Stimulated activated CD4-positive, alpha-beta T cell treated with anti-CD3 and anti-CD28 coated beads, Interleukin-1b, Interleukin-23, amount 100 ng/mL, for 1 hour (primary cell): Measurements from ENCODE around the gene FLOT1.
"Not testable (repeated sequence)": the region's sequence is repeated elsewhere in the genome, so short reads cannot be mapped to it uniquely, and the experiment has no call there.

Experiments used
- DNase-seq, 2 donors: peaks; one replicate each; pipeline ENCODE4 v3.0.0-alpha.2; 2020; ENCODE audit warnings: low read depth in 2 of 2

Gene FLOT1

DNA sequence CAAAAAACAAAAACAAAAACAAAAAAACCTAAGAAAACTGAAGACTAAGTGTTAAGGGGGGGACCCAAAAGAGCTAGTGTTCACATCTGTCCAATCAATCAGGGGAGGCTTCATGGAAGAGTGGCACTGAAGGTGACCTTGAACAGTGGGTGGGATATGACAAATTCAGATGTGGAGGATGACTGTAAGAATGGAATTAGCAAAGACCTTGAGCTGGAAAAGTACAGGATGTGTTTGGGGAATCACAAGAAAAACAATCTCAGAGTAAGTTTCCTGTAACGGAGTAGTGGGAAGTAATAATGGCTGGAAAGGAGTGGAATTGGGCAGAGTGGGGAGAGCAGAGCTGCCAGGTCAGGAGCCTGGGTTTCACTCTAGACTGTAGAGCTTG, 4.8 kb upstream of the FLOT1 start:
- DNase-seq = no peak

DNA sequence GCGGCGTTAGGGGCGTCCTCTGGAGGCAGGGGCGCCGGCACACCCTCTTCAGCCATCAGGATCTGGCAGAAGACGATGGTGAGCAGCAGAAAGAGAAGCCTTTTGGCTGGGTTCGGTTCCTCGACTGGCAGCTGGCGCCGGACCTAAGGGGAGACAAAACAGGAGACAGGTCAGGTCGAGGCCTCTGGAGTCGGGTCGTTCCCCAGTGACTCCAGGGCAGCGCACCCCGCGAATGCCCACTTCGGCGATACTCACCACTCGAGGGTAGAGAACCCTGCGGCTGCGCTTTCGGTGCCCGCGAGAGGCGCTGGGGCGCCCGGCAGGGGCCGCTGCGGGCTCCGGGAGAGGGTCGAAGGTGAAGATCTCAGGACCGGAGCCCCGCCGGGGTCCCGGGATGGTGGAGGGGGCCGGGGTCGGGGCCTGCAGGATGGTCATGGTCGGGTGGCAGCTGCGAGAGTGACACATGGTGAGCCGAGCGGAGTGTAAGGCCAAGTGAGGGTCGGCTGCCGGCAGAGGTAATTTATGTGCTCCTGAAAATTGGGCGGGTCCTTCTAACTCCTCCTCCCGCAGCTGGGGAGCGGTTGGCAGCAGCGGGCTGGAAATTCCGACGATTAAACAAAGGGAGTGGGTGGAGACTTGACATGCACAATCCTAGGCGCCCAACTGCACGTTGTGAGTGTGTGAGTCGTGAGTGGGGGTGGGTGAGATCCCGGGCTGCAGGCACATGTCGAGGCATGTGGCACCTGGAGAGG, 1.7 kb upstream of the FLOT1 start, which contains the start of gene IER3:
IER3 (minus strand) TSS at position 494 of the 752 bp plus-strand sequence; CDS start at position 465, 29 bp downstream.
- DNase-seq = peak; percentile 52 to 87

DNA sequence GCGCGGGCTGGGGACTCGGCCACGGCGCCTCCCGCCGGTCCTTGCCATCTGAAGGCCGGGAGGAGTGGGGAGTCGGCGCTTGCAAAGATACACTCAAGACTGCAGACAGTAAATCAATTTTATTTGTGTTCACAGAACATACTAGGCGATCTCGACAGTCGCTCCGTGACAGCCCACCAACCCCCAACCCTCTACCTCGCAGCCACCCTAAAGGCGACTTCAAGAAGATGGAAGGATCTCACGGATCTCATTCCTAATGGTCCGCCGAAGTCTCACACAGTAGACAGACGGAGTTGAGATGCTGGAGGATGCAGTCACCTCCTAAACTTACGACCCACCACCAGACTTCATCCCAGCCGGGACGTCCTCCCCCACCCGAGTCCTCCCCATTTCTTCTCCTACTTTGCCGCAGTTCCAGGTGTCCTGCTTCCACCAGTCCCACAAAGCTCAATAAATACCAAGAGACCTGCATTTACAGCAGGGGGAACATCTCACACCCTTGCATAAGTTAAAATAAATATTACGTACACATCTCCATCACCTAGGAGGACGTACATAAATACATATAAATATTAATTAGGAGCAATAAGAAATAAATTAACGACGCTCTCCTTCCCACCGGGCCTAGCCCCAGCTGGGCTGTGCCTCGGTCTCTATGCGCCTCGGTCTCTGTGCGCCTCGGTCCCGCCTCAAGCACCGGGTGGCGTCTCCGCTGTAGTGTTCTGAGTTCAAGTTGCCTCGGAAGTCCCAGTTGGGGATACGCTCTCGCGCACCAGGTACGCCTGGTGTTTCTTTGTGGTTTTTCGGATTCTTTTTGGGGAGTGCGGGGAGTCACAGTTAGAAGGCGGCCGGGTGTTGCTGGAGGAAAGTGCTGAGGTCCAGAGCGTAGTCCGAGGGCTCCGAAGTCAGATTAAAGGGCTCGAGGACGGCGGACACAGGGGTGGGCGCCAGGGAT, 889 bp upstream of the FLOT1 start:
- DNase-seq = no peak

DNA sequence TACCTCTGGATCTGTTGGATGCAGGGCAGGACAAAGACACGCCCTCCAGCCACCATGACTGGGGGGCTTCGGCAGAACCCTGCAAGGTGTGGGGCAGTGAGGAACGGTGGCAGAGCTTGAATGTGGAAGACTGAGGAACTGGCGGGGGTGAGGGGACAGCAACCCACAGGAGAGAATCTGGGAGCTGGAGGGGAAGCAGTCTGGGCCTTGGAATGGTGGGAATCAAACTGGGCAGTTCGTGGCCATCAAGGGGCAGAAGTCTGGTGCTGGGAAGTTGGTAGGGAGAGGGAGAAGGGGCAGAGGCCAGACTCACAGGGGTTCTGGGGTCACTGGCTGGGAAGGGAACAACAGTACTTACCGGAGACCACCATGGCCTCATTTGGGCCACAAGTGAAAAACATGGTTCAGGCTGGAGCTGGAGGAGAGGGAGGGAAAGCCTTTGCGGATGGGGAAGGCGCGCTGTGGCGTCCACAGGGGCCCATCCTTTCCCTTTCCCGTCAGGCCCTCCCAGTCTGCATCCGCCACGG, 635 bp downstream of the FLOT1 start:
- DNase-seq = no peak

DNA sequence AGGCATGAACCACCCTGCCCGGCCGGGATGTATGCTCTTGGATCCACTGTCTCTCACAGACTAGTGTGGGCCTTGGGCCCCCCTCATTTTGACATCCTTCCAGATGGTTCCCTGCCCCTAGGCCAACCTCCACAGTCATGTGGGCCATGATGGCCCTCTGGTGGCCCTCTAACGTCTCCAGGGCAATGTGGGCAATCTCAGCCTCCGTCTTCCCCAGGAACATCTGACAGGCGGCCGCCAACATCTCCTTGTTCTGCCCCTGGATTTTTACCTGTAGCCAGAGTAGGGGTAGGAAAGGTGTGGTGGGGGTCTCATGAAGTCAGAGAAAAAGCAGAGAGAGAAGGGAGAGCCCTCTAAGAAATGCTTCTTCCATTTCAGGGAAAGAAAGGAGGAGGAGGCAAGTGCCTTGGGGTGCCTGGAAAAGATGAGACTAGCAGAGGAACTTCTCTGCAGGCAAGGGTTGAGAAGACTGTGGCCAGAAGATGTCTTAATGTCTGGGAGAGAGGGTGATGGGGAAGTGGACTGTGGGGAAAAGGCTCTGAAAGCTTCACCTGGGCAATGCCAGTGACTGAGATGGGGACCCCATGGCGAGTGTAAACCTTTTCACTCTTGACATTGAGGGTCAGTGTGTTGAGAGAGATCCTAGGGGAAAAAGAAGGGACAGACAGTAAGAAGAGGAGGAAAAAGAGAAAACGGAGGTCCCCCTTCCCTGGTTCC, 1.3 kb downstream of the FLOT1 start:
- no peak for DNase-seq

DNA sequence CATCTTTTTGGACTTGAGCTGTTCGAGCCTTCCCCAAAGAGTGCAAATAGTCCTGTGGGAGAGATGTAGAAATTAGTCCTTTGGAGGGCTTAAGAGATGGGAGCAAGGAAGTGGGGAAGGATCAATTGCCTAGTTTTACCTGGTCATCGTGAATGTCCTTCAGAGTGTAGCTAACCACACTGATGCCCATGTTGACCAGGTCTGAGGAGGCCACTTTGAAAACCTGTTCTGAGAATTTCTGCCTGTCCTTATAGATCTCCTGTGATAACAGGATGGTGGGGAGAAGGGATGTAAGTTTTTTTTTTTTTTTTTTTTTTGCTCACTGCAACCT, 2.0 kb downstream of the FLOT1 start:
- no peak for DNase-seq

DNA sequence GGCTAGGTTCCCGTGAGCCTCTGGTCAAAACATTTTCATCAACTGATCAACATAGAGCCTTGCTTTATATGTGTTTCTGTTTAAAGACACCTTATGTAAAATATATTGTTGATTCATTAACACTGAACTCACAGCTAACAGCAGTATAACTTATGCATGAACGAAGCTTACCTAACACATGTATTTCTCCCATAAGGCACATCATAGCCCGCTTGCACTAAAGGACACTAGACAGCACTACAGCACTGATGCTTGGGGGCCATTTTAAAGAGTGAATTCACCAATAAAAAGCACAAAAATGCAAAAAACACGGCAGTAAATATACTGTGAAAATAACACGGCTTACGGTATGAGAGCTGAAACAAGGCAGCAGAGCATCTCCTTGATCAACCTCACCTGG, 4.0 kb downstream of the FLOT1 start:
- DNase-seq = no peak

DNA sequence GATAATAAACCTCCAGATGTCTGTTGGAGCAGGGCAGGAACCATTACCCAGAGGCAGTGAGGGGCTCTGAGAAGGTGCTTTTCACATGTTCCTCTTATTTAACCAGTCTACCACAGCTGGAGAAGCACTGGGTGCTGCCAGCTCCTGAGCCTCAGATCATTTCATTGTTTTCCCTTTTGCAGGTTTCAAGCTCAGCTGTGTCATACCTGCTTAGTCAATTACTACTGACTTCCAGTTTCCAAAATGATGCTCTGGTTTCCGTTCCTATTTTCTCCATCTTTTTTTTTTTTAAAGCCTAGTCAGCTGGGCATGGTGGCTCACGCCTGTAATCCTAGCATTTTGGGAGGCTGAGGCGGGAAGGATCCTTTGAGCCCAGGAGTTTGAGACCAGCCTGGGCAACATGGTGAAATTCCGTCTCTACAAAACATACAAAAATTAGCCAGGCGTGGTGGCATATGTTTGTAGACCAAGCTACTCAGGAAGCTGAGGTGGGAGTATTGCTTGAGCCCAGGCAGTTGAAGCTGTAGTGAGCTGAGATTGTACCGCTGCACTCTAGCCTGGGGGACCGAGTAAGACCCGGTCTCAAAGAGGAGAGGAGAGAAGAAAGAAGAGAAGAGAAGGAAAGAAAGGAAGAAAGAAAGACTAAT, 6.7 kb downstream of the FLOT1 start:
- no peak for DNase-seq

DNA sequence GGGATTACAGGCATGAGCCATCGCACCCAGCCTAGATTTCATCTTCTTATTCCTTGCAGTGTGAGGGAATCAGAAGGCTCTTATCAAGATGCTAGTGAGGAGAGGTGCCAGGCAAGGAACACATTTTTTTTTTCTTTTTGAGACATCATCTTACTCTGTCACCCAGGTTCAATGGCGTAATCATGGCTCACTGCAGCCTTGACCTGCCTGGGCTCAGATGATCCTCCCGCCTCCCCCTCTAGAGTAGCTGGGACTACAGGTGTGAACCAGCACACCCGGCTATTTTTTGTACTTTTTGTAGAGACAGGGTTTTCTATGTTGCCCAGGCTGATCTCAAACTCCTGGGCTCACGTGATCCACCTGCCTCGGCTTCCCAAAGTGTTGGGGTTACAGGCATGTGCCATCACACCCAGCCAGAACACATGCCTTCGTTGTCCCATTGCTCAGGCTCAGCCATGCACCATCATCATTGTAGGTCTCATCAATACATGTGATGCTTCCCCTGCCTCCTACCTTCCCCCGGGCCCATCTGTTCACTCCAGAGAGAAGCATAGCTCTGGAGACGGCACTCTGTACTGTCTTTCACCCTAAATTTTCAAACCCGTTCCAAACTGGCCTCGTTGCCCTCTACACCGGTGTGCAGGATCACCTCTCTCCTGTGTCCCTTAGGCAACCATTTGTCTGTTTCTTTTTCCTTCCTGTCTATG, 10.1 kb downstream of the FLOT1 start:
- DNase-seq = no peak

DNA sequence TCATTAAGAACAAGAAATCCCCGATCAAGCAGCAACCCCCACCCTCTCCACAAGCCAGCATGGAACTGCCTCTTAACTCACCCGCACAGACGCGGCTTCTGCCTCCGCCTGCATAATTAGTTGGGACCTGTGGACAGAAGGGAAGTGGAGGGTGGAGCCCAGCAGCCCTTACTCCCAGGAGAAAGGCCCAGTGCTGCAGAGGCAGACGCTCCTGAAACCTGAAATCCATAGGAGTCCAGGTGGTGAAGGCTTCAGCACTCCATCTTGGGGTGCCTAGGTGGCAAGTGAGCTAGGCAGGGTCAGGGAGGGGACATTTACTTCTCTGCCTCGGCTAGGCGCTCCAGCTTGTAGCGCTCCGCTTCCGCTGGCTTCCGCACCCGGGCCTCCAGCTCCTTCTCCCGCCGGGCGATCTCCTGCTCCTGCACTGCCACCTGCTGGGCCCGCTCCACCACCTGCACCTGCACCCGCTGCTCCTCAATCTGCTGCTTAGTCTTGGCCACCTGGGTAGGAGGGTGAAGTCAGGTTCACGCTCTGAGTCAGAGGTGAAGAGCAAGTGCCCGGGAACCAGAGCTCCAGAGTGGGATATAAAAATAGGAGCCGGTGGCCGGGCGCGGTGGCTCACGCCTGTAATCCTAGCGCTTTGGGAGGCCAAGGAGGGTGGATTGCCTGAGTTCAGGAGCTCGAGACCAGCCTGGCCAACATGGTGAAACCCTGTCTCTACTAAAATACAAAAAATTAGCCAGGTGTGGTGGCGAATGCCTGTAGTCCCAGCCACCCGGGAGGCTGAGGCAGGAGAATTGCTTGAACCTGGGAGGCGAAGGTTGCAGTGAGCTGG, 11.7 kb downstream of the FLOT1 start:
- DNase-seq = peak; percentile 69 to 77

DNA sequence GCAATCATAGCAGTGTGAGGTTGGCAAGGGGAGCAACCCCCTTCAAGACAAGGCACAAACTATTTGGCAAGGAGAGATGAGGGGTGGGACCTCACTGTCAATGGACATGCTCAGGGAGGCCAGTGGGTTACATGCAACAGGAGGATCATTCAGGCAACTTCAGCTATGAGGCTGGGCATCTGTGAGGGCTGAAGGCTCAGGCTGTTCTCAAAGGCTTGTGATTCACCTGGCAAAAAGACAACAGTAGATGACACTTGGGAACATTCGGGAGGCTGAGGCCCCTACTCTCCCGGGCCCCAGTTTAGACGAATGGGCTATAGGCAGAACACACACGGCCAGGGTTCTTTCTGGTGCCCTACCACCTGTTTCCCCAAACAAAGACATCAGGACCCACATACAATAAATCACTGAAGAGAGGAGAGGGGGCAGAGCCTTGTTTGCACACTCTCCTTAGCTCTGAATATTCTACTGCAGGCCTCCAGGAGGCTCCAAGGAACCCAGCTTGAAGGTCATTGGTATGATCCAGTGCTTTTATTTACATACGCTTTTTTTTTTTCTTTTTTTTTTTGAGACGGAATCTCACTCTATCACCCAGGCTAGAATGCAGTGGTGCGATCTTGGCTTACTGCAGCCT, 14.4 kb downstream of the FLOT1 start:
- DNase-seq = no peak

DNA sequence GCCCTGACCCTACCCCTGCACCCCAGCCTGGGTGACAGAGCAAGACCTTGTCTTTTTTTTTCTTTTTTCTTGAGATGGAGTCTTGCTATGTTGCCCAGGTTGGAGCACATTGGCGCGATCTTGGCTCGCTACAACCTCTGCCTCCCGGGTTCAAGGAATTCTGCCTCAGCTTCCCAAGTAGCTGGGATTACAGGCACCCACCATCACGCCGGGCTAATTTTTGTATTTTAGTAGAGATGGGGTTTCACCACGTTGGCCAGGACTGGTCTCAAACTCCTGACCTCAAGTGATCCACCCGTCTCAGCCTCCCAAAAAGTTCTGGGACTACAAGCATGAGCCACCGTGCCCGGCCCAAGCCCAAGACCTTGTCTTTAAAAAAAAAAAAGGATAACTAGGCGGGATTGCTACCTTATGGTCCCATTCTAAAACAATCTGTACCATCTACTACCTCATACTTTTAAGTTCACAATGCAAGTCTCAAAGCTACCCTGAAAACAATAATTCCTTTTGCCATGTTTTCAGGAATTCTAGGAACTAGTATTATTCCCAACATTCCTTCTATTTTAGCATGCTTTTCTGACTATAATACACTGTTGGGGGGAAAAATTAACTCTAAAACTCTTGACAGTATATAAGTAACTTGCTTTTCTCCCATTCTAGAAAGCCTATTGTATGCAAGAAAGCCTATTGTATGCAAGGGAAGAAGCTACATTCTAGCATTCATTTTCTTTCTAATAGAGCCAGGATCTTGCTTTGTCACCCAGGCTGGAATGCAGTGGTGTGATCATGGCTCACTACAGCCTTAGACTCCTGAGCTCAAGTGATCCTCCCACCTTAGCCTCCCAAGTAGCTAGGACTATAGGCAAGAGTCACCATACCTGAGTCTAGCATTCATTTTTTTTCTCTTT, 15.7 kb downstream of the FLOT1 start:
- DNase-seq = no peak

DNA sequence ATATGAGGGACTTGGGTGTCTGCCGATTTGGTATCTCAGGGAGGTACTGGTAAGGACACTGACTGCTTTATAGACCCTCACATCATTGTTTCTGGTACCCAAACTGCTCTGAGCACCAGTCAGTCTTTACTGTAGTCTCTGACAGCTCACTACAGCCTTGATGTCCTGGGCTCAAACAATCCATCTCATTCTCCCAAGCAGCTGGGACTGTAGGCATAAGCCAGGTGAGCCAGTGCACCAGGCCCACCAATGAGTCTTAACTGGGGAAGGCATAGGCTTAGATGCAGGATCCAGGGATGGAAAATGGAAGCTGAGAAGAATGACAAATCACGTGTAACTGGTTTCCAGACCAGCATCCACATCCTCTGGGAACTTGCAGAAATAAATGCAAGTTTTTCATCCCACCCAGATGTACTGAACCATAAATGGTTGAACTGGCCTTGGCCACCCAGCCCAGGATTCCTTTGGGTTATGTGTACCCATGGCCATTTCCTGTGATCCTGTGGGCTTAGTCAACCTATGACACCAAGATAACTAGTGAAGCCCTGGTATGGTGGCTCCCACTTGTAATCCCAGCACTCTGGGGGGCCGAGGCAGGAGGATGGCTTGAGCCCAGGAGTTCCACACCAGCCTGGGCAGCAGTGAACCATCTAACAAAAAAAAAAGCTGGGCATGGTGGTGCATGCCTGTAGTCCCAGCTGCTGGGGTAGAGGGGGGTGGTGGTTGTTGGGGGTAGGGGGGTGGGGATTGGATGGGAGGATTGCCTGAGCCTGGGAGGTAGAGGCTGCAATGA, 16.6 kb downstream of the FLOT1 start:
- no peak for DNase-seq

DNA sequence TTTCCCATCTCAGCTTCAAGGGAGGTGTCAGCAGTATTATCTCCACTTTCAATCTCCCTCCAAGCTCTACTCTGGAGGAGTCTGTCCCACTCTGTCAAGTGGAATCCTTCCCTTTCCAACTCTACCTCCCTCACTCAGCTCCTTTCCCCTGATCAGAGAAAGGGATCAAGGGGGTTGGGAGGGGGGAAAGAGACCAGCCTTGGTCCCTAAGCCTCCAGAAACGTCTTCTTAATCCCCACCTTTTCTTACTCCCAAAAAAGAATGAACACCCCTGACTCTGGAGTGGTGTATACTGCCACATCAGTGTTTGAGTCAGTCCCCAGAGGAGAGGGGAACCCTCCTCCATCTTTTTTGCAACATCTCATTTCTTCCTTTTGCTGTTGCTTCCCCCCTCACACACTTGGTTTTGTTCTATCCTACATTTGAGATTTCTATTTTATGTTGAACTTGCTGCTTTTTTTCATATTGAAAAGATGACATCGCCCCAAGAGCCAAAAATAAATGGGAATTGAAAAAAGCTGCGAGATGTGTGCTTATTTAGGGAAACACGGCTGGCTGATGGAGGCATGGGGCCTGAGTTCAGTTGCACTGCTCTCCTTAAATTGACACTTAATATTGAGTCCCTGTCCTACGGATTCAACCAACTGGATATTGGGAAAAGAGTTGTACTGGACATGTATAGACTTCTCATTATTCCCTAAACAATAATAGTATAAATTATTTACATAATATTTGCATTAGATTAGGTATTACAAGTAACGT, 17.4 kb downstream of the FLOT1 start:
- no peak for DNase-seq

DNA sequence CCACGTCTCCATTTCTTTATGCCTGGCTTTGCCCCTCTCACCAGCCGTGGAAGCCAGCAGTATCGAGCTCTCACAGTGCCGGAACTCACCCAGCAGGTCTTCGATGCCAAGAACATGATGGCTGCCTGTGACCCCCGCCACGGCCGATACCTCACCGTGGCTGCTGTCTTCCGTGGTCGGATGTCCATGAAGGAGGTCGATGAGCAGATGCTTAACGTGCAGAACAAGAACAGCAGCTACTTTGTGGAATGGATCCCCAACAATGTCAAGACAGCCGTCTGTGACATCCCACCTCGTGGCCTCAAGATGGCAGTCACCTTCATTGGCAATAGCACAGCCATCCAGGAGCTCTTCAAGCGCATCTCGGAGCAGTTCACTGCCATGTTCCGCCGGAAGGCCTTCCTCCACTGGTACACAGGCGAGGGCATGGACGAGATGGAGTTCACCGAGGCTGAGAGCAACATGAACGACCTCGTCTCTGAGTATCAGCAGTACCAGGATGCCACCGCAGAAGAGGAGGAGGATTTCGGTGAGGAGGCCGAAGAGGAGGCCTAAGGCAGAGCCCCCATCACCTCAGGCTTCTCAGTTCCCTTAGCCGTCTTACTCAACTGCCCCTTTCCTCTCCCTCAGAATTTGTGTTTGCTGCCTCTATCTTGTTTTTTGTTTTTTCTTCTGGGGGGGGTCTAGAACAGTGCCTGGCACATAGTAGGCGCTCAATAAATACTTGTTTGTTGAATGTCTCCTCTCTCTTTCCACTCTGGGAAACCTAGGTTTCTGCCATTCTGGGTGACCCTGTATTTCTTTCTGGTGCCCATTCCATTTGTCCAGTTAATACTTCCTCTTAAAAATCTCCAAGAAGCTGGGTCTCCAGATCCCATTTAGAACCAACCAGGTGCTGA, 18.4 kb downstream of the FLOT1 start:
- not testable (repeated sequence) for DNase-seq
